HG02759 (cell line): ENCODE measurements around the gene PPIP5K1.
"Not testable (repeated sequence)": the region's sequence is repeated elsewhere in the genome, so short reads cannot be mapped to it uniquely, and the experiment has no call there.

Experiments used
- ATAC-seq: cut with Tn5 transposase; IDR thresholded peaks from one replicate; pipeline ENCODE4 v1.9.1; 2021; ENCODE audit warnings: mild to moderate bottlenecking, moderate library complexity; ENCODE audit not compliant: unreplicated experiment

PPIP5K1 gene

DNA sequence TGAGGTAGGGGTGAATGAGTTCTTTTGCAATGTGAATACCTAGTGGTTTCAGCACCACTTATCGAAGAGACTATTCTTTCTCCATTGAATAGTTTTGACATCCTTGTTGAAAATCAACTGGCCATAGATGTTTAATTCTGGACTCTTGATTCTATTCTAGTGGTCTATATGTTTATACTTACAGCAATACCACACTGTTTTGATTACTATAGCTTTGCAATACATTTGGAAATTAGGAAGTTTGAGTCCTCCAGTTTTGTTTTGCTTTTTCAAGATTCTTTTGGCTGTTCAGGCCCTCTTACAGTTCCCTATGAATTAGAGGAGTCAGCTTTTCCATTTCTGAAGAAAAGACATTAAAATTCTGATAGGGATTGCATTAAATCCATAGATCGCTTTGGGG is 42.5 kb downstream of the PPIP5K1 start:
- no peak for ATAC-seq

DNA sequence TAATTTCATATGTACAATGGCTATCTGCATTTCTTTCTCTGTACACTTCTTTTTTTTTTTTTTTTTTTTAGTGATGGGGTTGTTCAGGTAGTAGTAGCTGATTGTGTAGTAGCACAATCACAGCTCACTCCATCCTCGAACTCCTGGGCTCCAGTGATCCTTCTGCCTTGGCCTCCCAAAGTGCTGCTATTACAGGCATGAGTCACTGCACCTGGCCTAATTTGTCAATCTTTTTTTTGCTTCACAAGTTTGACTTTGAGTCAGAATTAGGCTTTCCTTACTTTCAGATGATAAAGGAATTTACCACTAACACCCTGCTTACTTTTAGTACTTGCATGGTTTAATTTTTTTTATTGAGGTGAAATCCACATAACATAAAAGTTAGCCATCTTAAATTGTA is 44.6 kb downstream of the PPIP5K1 start:
- ATAC-seq: no peak

DNA sequence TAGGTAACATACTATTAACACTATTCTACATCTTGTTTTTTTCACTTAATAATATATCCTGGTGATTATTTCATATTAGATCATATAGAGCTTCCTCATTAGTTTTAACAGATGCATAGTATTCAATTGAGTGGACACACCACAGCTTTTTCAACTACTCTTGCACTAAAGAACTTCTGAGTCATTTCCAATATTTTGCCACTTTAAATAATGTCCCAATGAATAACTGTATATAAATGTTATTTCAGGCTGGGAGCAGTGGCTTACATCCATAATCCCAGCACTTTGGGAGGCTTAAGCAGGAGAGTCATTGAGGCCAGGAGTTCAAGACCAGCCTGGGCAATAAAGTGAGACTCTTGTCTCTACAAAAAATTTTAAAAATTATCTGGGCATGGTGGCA is 45.7 kb downstream of the PPIP5K1 start:
- ATAC-seq: no peak

DNA sequence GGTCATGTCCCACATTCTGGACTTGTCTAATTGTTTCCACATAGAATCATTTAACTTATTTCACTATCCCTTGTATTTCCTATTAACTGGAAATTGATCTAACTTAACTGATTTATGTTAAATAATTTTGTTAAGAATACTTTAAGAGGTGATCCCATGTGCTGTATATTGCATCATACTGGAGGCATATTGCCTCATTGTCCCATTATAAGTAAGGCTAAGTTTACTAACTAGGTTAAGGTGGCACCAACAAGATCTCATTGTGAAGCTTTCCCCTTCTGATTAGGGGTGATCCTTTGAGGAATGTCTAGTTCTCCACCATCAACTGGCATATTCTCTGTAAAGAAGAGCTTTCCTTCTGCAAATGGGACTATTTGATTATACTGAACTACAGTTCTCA is 48.2 kb downstream of the PPIP5K1 start:
- ATAC-seq: no peak

DNA sequence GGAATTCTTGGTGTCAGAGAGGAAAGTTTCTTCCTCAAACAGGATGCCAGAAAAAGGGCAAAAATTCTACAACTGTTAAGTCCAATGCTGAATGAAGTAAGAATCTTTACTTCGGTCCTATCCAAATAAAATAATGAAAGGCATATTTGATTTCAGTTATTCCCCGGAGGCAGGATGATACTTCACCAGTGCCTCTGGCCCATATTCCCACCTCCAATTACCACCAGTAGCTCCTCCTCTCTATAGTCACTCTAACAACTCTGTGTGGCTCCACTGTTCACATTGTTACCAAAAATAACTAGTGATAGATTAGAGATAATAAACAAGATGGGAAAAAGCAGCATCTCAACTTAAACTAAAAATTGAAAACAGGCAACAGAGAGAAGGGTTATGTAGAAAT is 51.9 kb downstream of the PPIP5K1 start:
- ATAC-seq: no peak

DNA sequence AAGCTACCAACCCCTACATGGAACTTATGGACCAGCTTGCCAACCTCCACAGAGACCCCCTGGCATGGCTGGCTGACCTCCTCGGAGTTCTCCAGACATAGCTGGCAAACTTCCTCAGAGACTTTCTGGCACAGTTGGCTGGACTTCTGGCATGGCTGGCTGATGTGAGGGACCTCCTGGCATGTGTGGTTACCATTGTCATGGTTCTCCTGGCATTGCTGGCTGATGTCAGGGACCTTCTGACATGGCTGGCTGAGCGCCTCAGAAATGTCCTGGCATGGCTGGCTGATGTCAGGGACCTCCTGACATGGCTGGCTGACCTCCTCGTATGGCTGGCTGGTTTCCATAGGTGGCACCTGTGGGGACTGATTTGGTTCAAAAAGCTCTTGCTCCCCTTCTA is 55.1 kb downstream of the PPIP5K1 start:
- no peak for ATAC-seq

DNA sequence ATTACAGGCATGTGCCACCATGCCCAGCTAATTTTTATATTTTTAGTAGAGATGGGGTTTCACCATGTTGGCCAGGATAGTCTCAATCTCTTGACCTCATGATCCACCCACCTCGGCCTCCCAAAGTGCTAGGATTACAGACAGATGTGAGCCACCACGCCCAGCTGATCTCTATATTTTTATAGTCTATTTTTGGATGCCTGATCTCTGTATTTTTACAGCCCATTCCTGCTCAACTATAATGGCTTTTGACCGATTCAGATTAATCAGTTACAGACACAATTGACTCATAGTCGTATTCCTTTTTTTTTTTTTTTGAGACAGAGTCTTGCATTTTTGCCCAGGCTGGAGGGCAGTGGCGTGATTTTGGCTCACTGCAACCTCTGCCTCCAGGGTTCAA is 57.2 kb downstream of the PPIP5K1 start:
- ATAC-seq: not testable (repeated sequence)

DNA sequence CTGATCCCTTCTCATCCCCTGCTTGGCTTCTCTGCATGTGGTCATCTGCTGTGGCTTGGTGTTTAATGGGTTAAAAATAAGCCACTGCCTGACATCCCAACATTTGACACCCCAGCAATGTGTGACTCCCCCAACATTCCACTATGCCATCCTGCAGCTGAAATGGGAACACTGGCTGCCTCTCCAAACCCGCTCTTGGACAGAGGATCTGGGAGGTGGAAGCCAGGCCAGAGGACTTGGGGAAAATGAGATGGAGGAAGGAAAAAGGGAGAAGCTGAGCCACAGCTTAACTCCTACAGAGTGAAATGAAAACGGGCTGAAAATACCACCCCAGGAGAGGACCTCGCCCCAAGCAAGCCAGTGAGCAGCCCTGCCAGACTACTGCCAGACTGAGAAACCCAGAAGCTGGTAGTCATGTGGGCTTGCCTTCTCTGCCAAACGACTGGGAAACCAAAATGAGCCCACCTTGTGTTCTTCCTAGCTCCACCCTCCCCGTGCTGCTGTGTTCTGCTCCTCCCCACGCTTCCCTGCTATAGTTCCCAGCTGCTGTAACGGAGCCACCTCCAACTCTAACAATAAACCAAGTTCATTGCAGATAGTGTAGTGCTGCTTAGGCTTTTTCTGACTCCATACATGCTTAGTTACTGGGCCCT is 58.9 kb downstream of the PPIP5K1 start:
- no peak for ATAC-seq

DNA sequence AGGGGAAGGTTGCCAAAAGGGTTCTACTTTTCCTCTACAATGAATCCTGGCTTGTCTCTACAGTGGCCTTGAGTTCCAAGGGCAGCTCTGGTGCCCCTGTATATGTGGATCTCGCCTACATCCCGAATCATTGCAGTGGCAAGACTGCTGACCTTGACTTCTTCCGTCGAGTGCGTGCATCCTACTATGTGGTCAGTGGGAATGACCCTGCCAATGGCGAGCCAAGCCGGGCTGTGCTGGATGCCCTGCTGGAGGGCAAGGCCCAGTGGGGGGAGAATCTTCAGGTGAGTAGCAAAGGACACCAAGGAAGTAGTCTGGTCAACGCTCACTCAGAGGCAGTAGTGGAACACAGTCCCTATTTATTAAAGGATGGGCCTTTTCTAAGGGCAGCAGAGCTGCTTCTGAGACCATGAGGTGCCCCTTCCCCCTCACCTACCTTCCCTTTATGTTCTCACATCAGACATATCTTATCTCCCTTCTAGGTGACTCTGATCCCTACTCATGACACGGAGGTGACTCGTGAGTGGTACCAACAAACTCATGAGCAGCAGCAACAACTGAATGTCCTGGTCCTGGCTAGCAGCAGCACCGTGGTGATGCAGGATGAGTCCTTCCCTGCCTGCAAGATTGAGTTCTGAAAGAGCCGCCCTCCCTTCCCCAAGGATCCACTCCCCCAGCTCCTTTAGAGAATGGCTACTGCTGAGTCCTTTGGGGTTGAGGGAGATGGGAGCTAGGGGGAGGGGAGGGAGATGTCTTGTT is 60.2 kb downstream of the PPIP5K1 start:
- ATAC-seq: no peak

DNA sequence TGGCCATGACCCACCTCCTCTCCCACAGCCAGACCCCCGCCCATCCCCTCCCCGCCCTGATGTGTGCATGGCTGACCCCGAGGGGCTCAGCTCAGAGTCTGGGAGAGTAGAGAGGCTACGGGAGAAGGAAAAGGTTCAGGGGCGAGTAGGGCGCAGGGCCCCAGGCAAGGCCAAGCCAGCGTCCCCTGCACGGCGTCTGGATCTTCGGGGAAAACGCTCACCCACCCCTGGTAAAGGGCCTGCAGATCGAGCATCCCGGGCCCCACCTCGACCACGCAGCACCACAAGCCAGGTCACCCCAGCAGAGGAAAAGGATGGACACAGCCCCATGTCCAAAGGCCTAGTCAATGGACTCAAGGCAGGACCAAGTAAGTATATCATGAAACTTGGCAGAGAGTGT is 60.9 kb downstream of the PPIP5K1 start:
- ATAC-seq: no peak

DNA sequence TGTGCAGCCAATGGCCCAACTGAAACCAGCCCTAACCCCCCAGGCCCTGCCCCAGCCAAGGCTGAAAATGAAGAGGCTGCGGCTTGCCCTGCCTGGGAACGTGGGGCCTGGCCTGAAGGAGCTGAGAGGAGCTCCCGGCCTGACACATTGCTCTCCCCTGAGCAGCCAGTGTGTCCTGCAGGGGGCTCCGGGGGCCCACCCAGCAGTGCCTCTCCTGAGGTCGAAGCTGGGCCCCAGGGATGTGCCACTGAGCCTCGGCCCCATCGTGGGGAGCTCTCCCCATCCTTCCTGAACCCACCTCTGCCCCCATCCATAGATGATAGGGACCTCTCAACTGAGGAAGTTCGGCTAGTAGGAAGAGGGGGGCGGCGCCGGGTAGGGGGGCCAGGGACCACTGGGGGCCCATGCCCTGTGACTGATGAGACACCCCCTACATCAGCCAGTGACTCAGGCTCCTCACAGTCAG is 61.4 kb downstream of the PPIP5K1 start:
- ATAC-seq: no peak

DNA sequence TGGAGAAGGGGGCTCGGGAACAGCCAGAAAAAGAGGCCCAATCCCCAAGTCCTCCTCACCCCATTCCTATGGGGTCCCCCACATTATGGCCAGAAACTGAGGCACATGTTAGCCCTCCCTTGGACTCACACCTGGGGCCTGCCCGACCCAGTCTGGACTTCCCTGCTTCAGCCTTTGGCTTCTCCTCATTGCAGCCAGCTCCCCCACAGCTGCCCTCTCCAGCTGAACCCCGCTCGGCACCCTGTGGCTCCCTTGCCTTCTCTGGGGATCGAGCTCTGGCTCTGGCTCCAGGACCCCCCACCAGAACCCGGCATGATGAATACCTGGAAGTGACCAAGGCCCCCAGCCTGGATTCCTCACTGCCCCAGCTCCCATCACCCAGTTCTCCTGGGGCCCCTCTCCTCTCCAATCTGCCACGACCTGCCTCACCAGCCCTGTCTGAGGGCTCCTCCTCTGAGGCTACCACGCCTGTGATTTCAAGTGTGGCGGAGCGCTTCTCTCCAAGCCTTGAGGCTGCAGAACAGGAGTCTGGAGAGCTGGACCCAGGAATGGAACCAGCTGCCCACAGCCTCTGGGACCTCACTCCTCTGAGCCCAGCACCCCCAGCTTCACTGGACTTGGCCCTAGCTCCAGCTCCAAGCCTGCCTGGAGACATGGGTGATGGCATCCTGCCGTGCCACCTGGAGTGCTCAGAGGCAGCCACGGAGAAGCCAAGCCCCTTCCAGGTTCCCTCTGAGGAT is 62.0 kb downstream of the PPIP5K1 start:
- no peak for ATAC-seq

DNA sequence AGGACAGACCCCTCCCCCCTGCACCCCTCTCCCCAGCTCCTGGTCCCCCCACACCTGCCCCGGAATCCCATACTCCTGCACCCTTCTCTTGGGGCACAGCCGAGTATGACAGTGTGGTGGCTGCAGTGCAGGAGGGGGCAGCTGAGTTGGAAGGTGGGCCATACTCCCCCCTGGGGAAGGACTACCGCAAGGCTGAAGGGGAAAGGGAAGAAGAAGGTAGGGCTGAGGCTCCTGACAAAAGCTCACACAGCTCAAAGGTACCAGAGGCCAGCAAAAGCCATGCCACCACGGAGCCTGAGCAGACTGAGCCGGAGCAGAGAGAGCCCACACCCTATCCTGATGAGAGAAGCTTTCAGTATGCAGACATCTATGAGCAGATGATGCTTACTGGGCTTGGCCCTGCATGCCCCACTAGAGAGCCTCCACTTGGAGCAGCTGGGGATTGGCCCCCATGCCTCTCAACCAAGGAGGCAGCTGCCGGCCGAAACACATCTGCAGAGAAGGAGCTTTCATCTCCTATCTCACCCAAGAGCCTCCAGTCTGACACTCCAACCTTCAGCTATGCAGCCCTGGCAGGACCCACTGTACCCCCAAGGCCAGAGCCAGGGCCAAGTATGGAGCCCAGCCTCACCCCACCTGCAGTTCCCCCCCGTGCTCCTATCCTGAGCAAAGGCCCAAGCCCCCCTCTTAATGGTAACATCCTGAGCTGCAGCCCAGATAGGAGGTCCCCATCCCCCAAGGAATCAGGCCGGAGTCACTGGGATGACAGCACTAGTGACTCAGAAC is 62.8 kb downstream of the PPIP5K1 start:
- ATAC-seq: no peak

DNA sequence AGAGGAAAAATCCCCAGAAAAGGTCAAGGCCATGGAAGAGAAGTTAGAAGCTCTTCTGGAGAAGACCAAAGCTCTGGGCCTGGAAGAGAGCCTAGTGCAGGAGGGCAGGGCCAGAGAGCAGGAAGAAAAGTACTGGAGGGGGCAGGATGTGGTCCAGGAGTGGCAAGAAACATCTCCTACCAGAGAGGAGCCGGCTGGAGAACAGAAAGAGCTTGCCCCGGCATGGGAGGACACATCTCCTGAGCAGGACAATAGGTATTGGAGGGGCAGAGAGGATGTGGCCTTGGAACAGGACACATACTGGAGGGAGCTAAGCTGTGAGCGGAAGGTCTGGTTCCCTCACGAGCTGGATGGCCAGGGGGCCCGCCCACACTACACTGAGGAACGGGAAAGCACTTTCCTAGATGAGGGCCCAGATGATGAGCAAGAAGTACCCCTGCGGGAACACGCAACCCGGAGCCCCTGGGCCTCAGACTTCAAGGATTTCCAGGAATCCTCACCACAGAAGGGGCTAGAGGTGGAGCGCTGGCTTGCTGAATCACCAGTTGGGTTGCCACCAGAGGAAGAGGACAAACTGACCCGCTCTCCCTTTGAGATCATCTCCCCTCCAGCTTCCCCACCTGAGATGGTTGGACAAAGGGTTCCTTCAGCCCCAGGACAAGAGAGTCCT is 63.6 kb downstream of the PPIP5K1 start:
- no peak for ATAC-seq

DNA sequence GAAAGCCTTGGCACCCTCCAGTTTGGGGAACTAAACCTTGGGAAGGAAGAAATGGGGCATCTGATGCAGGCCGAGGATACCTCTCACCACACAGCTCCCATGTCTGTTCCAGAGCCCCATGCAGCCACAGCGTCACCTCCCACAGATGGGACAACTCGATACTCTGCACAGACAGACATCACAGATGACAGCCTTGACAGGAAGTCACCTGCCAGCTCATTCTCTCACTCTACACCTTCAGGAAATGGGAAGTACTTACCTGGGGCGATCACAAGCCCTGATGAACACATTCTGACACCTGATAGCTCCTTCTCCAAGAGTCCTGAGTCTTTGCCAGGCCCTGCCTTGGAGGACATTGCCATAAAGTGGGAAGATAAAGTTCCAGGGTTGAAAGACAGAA is 64.9 kb downstream of the PPIP5K1 start:
- no peak for ATAC-seq

DNA sequence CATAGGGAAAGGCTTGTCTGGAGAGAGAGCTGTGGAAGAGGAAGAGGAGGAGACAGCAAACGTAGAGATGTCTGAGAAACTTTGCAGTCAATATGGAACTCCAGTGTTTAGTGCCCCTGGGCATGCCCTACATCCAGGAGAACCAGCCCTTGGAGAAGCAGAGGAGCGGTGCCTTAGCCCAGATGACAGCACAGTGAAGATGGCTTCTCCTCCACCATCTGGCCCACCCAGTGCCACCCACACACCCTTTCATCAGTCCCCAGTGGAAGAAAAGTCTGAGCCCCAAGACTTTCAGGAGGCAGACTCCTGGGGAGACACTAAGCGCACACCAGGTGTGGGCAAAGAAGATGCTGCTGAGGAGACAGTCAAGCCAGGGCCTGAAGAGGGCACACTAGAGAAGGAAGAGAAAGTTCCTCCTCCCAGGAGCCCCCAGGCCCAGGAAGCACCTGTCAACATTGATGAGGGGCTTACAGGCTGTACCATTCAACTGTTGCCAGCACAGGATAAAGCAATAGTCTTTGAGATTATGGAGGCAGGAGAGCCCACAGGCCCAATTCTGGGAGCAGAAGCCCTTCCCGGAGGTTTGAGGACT is 65.7 kb downstream of the PPIP5K1 start:
- ATAC-seq: no peak

DNA sequence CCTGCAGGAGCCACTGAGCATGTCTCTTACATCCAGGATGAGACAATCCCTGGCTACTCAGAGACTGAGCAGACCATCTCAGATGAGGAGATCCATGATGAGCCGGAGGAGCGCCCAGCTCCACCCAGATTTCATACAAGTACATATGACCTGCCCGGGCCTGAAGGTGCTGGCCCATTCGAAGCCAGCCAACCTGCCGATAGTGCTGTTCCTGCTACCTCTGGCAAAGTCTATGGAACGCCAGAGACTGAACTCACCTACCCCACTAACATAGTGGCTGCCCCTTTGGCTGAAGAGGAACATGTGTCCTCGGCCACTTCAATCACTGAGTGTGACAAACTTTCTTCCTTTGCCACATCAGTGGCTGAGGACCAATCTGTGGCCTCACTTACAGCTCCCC is 66.4 kb downstream of the PPIP5K1 start:
- no peak for ATAC-seq

DNA sequence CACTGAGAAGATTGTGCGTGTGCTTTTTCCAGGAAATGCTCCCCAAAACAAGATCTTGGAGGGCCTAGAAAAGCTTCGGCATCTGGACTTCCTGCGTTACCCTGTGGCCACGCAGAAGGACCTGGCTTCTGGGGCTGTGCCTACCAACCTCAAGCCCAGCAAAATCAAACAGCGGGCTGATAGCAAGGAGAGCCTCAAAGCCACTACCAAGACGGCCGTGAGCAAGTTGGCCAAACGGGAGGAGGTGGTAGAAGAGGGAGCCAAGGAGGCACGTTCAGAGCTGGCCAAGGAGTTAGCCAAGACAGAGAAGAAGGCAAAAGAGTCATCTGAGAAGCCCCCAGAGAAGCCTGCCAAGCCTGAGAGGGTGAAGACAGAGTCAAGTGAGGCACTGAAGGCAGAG is 67.8 kb downstream of the PPIP5K1 start:
- ATAC-seq: no peak

DNA sequence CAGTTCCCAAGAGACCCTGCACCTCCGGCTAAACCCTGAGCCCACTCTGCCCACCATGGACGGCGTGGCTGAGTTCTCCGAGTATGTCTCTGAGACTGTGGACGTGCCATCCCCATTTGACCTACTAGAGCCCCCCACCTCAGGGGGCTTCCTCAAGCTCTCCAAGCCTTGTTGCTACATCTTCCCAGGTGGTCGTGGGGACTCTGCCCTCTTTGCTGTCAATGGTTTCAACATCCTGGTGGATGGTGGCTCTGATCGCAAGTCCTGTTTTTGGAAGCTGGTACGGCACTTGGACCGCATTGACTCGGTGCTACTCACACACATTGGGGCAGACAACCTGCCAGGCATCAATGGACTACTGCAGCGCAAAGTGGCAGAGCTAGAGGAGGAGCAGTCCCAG is 68.6 kb downstream of the PPIP5K1 start:
- ATAC-seq: no peak

DNA sequence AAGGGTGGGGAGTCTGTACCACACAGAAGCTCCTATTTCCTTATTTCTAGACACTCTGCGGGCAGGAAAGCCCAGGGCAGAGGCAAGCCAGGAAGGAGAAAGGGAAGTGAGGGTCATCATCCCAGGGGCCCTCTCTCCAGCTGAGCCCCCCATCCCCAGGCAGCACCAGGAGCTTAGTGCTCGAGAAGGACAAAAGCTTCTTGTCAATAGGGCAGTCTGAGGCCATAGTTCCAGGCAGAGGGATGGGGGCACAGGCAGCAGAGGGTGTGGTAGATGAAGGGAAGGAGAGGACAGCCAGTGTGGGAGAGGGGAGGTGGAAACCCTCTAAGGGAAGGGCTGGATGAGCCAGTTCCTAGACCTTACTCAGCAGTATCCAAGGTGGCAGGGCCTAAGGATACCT is 69.9 kb downstream of the PPIP5K1 start:
- no peak for ATAC-seq
